GM21360 (cell line): ENCODE data around the gene XPNPEP3.

ENCODE experiments used
- ATAC-seq: cut with Tn5 transposase; IDR thresholded peaks from one replicate; pipeline ENCODE4 v1.9.1; 2021; ENCODE audit warnings: mild to moderate bottlenecking, moderate library complexity; ENCODE audit not compliant: unreplicated experiment

The XPNPEP3 gene

DNA sequence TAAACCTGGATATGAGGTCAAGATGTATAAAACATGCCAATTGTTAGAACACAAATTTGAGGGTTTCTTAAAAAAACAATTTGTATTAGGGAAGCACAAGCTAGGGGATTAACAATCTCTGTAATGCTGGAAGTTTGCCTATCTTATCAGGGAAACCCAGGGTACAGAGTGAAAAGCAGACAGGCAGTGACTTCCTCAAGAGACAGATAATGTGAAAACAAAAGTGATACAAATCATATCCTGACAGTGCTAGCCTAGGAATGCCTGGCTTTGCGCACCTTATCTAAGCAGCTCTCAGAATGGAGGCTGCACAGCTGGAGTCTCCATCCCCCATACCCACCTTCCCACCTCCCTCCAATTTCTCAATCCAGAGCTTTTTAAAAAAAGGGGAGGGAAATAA, 71.7 kb downstream of the XPNPEP3 start:
- no peak for ATAC-seq

GRCh38 chr22:40932396-40932795, 75.4 kb downstream of the XPNPEP3 start:
- no peak for ATAC-seq

- ATAC-seq: no peak
These were observed 82.3 kb downstream of the XPNPEP3 start for GRCh38 chr22:40939202-40939601.

DNA sequence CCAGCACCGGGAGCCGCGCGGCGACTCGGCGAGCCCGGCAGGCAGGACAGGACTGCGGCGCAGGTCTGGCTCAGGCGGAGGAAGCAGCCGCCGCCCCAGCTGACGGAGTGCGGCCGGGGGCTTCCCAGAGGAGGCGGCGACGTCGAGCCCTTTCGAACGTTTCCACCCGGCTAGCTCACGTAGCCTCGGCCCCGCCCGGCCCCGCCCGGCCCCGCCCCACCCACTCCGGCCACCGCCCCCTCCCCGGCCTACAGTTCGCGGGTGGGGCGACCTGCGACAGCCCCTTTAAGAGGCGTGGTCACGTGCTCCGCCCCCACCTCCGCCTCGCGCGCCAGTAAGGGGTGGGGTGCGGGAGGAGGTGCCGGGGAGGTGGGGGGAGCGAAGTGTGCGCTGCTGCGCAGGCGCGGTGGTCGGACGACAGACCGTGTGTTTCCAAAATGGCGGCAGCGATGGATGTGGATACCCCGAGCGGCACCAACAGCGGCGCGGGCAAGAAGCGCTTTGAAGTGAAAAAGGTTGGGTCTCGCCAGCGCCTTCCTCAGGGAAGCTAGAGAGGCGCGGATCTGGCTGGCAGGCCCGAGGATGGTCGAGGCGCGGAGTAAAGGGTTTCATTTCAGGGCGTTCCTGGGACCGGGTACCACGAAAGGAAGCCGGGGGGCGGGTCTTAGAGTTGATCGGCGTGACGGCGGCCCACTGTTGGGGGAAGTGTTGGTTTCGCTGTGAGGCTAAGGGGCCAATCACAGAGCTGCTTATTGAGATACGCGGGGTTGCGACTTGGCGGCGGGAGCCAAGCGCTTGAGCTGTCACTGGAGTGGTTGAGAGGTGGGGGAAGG, 94.2 kb downstream of the XPNPEP3 start, which contains the start of gene RBX1:
TSS of gene RBX1 (plus strand) at position 417 of the 833 bp plus-strand sequence. CDS start at position 438, 21 bp downstream.
- ATAC-seq: peak; percentile 67

DNA sequence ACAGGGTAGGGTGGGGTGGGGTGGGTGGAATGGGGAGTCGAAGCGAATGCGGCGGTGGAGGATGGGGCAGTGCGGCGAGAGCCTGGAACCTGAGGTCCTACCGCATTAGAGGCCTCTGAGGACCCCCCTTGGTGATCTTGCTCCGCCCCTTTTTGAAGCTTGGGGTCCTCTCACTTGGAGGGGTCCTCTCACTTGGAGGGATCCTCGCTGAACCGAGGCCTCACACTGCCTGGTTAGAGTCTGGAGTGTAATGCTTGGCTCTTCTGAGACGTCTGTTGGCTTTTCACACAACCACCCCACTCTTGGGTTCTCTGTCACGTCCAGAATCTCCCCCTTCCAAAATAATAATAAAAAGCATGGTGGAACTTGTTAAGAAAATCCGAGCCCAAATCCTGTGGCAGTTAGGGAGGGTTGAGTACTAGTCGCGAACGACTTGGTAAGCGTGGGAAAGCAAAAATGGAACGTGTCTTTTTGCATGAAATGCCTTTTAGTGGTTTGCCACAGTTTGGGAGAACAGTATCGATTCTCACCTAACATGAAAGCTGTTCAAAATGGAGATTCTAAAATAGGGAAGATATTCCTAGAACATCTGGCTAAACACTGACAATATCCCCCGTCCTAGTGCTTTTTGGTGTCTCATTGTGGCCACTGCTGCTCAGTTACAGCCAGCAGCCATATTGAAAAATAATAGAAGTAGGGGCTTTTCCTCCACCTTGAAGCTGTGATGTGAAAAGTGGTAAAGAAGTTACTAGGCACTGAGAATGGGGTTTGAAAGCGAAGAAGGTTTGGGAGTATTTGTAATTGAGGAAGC, 95.1 kb downstream of the XPNPEP3 start:
- no peak for ATAC-seq

GRCh38 chr22:40953471-40953870, 96.5 kb downstream of the XPNPEP3 start:
- ATAC-seq: no peak

GRCh38 chr22:40954113-40954512, 97.2 kb downstream of the XPNPEP3 start:
- no peak for ATAC-seq

DNA sequence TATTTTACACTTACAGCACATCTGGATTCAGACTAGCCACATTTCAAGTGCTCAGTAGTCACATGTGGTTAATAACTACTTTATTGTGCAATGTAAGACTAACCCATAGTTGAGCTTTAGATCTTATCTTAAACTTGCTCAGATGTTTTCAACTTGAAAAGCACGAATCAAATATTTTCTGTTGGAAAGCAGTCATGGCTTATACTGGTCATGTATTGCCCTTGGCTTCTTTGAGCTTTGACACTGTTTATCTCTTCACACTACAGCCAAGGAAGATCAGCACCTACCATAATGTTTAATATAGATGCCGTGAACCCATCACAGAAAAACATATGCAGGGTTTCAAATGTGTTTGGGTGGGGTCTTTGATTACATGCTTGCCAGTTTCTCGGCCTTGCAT, 98.6 kb downstream of the XPNPEP3 start:
- no peak for ATAC-seq

- ATAC-seq: no peak
These were observed 100.7 kb downstream of the XPNPEP3 start for GRCh38 chr22:40957601-40958000.

GRCh38 chr22:40958299-40958698, 101.4 kb downstream of the XPNPEP3 start:
- no peak for ATAC-seq

DNA sequence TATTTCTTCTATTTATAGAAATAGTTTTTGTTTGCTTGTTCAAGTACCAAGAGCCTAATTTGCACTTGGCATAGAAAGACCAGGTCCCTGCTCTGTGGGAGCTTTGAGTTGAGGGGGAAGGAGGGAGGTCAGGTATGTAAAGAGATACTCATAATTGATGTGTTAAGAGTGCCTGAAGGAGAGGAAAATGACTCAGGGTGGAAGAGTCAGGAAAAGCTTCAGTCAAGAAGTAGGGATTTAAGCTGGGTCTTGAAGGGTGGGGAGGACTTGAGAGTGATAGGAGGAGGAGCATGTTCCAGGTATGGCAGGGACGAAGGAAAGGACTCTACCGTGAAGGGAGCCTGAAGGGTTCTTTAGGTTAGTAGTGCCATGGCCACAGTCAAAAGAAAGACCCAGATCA, 103.2 kb downstream of the XPNPEP3 start:
- no peak for ATAC-seq

GRCh38 chr22:40965936-40966725, 109.2 kb downstream of the XPNPEP3 start:
- no peak for ATAC-seq

DNA sequence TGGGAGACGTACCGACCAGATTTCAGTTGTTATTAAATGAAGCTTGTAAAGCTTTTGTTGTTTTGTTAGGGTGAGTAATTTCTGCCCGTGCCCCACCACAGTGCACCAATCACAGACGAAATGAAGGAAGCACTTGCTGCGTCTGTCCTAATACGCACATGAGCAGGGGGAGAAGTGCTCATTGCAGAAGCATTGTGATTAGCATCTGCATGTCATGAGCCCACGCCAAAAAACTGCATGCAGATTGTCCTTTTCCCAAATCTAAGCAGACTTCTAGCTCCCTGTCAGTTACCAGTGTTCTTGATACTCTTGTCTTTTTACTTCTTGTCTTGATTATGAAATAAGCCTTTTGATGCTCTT, 109.8 kb downstream of the XPNPEP3 start:
- no peak for ATAC-seq

DNA sequence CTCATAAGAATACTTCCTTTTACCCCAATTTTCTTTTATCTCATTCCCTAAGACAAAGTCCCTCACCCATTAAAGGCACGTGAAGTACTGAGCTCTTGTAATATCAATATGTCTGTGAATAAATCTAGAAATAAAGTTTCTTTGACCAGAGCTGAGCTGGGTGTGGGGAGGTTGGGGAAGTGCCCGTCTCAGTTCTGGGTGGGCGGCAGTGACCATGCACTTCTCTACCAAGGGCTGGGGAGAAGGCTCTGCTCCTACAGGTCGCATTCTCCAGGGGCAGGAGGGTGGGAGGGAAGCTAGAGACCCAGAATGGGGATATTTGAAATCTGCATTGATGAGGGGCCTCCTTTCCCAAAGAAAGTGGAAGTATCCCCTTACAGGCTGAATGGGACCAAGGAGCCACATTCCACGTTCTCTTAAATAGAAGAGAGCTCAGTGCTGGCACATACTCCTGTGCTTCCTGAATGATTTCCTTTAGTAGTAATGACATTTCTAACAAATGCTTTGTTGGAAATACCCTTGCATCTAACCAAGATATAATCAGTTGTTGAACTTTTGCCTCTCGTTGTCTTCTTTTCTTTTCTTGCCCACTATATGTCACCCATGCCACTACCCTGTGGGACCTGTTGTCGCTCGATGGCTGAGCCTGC, 110.3 kb downstream of the XPNPEP3 start:
- ATAC-seq: no peak

- no peak for ATAC-seq
These were observed 115.6 kb downstream of the XPNPEP3 start for GRCh38 chr22:40972587-40972986.

GRCh38 chr22:40973144-40973543, 116.2 kb downstream of the XPNPEP3 start:
- ATAC-seq: no peak

DNA sequence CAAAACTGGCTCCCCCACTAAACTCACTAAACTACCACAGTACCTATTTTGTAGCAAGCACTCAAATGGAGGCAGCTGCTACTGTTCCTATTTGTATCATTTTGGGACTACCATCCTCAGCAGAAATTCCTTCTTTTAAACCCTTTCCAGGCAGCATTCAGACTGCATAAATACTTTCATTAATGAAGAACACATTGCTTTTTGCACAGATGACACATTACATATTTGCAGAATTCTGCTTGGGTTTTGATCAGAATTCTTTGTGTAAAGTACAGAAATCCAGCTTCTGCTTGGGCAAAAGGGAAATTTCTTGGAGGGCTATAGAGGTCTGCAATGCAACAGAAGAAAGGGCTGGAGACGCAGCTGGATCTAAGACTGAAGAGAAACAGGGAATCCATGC, 118.4 kb downstream of the XPNPEP3 start:
- no peak for ATAC-seq

DNA sequence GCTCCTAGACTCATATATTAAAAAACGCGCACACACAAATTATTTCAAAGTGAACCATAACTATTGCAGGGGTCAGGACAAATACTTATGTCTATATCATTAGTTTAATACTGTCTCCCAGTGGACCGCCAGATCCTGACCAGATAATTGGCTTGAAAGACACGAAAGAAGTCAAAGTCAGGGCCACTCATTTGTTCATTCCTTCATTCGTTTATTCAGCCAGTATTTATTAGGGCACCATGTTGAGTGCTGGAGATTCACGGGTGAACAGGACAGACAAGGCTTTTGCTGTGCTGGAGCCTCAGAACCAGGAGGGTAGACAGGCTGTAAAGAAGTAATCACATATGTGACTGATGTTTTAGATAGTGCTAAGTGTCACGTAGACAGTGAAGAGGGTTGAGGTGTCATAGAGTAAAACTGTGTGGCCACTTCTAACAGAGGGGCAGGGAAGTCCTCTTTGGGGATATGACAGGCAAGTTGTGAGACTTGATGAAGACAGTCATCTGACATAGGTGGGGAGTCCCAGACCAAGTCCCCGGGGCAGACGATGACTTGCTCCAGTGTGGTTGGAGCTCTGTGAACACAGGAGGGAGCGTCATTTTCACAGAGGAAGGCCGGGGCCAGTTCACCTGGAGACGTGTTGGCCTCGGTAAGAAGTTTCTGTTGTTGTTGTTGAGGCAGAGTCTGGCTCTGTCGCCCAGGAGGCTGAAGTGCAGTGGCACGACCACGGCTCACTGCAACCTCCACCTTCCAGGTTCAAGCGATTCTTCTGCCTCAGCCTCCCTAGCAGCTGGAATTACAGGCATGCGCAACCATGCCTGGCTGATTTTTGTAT, 120.1 kb downstream of the XPNPEP3 start:
- ATAC-seq: no peak

- ATAC-seq: no peak
These were observed 122.2 kb downstream of the XPNPEP3 start for GRCh38 chr22:40979198-40979597.

- ATAC-seq: no peak
These were observed 122.9 kb downstream of the XPNPEP3 start for GRCh38 chr22:40979871-40980270.
